GM19099 (cell line): ENCODE measurements around the gene SH3RF3.

Experiments
- POLR2A ChIP-seq: IDR thresholded peaks from 3 replicates; pipeline ENCODE4 v1.6.1; 2011; ENCODE audit warnings: low read depth; ENCODE audit not compliant: insufficient read length; ENCODE audit errors: extremely low read depth

SH3RF3 gene

DNA sequence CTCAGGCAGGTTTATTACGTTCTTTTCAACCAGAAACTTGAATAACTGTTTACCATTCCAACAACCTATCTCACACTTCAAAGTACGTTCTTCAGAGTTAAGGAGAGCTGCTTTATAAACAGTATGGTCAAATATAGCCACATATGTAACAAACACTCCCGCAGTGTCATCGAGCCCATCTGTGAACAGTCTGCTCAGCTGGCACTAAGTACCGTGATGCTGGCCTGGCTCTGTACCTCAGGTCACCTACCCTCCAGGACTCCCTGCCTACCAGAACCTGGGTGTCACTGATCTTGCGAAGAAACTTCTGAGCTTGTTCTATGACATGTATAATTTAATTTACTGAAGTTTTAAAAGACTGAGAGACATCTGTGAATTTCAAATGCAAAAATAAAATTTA, 413.4 kb downstream of the SH3RF3 start:
- TF ChIP-seq POLR2A = no peak

DNA sequence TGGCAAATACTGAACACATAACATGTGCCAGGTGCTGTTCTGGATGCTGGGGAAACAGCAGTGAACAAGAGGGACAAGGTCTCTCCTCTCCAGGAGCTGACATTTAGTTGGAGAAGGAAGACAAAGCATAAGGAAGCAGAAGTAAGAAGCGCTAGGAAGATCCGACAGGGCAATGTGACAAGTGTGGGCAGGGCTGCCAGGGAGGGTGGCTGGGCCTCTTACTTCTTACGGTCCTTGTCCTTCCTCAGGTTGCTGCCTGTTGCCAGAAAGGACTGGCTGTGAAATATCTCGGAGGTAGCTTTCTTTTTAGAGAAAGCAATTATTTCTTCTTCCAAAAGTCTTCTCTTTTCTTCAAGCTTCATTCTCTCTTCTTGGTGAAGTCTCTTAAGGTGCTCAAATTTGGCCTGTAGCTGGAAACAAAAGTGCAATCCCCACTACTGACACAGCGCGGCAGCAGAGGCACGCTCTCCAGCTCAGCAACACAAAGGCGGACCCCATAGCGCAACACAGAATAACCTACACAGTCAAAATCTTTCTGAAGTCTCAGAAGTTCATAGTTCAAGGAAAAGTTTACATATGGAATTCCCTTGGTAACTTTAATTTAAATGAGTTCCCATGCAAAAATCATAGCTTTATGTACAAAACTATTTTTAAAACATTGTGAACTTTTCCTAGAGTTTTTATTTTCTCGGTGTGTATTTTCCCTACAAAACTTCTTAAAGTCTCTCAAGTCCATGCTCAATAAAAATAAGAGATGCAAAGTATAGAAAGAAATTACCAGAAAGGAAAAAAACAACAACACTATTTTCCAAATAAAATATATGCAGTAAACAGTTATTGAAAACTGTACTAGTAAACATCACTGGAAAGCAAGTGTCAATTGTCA, 417.1 kb downstream of the SH3RF3 start:
- no peak for TF ChIP-seq POLR2A

DNA sequence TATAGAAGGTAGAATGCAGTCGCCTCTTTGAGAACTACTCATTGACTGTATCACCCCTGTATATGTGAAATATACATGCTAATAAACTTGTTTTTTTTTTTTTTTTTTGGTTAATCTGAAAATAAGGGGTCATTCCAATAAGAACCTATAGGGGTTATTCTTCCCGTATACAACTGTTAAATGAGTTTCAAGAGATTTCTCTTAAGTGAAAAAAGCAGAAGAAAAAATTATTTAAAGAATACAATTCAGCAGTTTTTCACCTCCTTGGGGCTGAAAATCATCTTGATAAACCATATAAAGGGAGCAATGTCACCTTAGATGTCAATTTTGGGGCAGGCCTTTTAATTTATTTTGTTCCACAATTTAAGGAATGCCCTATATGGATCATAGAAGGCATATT, 418.3 kb downstream of the SH3RF3 start:
- TF ChIP-seq POLR2A = no peak

DNA sequence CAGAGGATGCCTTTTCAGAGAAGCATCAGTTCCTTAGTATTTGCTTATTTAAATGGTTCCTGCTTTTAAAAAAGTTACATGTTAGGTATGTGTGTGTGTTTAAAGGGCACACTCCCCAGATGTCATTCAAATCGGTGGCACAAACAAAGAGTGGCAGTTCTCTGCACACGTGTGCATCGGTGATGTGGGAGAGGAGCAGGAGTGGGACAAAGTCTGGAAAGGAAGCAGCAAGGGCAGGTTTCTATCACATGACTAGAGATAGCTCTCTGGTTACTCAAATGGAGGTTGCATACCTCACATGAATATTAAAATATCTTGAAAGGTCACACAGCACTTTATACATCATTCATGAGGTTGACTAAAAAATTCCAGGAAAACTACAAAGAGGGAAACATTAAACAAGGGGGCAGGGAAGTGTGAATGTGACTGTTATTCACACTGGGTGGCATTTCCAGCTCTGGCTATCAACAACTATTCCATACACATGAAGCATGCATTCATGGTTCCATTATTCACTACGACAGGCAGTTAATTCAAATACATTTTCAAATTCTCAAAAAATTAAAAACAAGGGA, 420.1 kb downstream of the SH3RF3 start:
- TF ChIP-seq POLR2A = no peak
